ENCODE results near the gene ANKS6. TPM values are rescaled to one million over a fixed set of nuclear protein-coding genes. Genes with fewer than 3 reads are reported as not detected.

ANKS6 gene
- total RNA-seq, 4 donors from 2014 or later: 42.2 to 56.6 (median 49.9) TPM

DNA sequence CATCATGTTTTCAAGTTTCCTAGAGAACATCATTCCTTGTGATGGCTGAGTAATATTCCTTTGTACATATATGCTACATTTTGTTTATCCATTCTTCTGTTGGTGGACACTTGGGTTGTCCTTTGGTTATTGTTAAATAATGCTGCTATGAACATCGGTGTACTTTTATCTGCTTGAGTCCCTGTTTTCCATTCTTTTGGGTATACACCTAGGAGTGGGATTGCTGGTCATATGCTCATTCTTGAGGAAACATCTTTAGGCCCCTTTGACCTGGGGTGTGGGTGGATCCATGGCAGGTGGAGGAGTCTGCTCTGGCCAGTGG, 36.4 kb upstream of the ANKS6 start:
- no peak overlapping the region for H3K27ac ChIP-seq
- 94 to 100% methylated on average over 1 of the region's 1 CpG for WGBS, 2 donors
- no peaks in the 10 kb centered on the region for H3K27me3 ChIP-seq
- H3K36me3 ChIP-seq: peaks cover 0 to 12% of the 10 kb centered on the region in 2 donors
- H3K4me1 ChIP-seq: no peaks in the 10 kb centered on the region
- H3K4me3 ChIP-seq (replicated peaks in 1 of 3): no peak overlapping the region
- H3K9me3 ChIP-seq: no peaks in the 10 kb centered on the region
- intact Hi-C loops (cut with DNase I): no loop called here
- DNase-seq: no peak
- TF ChIP-seq, protein P1, sequence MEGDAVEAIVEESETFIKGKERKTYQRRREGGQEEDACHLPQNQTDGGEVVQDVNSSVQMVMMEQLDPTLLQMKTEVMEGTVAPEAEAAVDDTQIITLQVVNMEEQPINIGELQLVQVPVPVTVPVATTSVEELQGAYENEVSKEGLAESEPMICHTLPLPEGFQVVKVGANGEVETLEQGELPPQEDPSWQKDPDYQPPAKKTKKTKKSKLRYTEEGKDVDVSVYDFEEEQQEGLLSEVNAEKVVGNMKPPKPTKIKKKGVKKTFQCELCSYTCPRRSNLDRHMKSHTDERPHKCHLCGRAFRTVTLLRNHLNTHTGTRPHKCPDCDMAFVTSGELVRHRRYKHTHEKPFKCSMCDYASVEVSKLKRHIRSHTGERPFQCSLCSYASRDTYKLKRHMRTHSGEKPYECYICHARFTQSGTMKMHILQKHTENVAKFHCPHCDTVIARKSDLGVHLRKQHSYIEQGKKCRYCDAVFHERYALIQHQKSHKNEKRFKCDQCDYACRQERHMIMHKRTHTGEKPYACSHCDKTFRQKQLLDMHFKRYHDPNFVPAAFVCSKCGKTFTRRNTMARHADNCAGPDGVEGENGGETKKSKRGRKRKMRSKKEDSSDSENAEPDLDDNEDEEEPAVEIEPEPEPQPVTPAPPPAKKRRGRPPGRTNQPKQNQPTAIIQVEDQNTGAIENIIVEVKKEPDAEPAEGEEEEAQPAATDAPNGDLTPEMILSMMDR (IDR thresholded peaks at IDR 0.05): no peak
- TF ChIP-seq POLR2A (IDR thresholded peaks at IDR 0.05): no peak

DNA sequence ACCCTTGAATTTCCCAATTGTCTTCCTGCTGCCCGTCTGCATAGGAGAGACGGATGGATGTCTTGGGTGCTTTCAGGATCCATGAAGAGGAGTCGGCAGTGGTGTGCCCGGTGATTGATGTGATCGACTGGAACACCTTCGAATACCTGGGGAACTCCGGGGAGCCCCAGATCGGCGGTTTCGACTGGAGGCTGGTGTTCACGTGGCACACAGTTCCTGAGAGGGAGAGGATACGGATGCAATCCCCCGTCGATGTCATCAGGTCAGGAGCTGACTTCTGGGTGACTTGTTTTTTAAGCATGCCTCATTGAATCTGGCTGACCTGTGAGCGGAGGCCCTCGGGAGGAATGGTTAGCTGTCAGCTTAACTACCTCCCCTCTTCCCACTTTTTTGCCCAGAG, 35.3 kb upstream of the ANKS6 start:
- Histone ChIP-seq H3K27me3 (no peaks in the 10 kb centered on the region), H3K4me1 (no peaks in the 10 kb centered on the region), H3K4me3 (replicated peaks in 1 of 3) (no peak overlapping the region), H3K27ac (no peak overlapping the region), H3K36me3 (peaks cover 0 to 10% of the 10 kb centered on the region in 2 donors), H3K9me3 (no peaks in the 10 kb centered on the region)
- intact Hi-C loops (cut with DNase I): no loop called here
- 88 to 92% methylated on average over 16 of the region's 16 CpGs for WGBS, 2 donors
- no peak for TF ChIP-seq POLR2A (IDR thresholded peaks at IDR 0.05)
- TF ChIP-seq, protein P1 (IDR thresholded peaks at IDR 0.05): no peak
- no peak for DNase-seq

DNA sequence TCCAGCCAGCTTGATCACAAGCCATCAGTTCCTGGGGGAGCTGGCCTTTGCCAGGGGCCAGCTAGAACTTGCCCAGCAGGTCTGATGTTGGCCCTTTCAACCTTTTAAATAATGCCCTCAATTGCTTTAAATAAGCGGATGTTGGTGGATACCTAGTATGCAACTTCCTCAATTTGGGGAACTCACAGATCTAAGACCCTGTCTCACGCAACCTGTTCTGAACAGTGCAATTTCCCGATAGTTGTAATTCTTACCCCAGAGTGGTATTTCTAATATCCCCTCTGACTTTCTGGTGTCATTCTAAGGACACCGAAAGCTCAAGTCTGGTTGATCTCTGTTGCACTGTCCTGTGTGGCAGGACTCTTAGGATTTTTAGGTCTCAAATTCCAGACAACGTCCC, 34.2 kb upstream of the ANKS6 start:
- intact Hi-C loops (cut with DNase I): no loop called here
- no peak for TF ChIP-seq POLR2A (IDR thresholded peaks at IDR 0.05)
- TF ChIP-seq, protein P1 (IDR thresholded peaks at IDR 0.05): no peak
- H3K27ac ChIP-seq: no peak overlapping the region

DNA sequence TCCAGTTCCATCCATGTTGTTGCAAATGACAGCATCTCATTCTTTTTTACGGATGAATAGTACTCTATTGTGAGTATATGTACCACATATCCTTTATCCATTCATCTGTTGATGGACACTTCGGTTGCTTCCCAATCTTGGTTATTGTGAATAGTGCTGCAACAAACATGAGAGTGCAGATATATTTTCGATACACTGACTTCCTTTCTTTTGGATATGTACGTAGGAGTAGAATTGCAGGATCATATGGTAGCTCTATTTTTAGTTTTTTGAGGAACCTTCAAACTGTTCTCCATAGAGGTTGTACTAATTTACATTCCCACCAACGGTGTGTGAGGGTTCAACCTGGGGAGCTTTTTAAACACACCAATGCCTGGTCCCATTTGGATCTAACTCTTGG, 33.4 kb upstream of the ANKS6 start:
- intact Hi-C loops (cut with DNase I): no loop called here
- no peak for DNase-seq
- Histone ChIP-seq H3K27me3 (no peaks in the 10 kb centered on the region), H3K9me3 (no peaks in the 10 kb centered on the region), H3K36me3 (peaks cover 0 to 10% of the 10 kb centered on the region in 2 donors), H3K4me3 (replicated peaks in 1 of 3) (no peak overlapping the region), H3K4me1 (no peaks in the 10 kb centered on the region), H3K27ac (no peak overlapping the region)
- TF ChIP-seq POLR2A (IDR thresholded peaks at IDR 0.05): no peak
- TF ChIP-seq, protein P1 (IDR thresholded peaks at IDR 0.05): no peak
- 89 to 90% methylated on average over 5 of the region's 5 CpGs for WGBS, 2 donors

More for the DNA sequence above, 34.2 kb upstream of the ANKS6 start:
- Histone ChIP-seq H3K4me3 (replicated peaks in 1 of 3) (no peak overlapping the region), H3K27me3 (no peaks in the 10 kb centered on the region), H3K9me3 (no peaks in the 10 kb centered on the region), H3K4me1 (no peaks in the 10 kb centered on the region), H3K36me3 (peaks cover 0 to 10% of the 10 kb centered on the region in 2 donors)
- WGBS, 2 donors: 97 to 99% methylated on average over 5 of the region's 5 CpGs
- DNase-seq: no peak

DNA sequence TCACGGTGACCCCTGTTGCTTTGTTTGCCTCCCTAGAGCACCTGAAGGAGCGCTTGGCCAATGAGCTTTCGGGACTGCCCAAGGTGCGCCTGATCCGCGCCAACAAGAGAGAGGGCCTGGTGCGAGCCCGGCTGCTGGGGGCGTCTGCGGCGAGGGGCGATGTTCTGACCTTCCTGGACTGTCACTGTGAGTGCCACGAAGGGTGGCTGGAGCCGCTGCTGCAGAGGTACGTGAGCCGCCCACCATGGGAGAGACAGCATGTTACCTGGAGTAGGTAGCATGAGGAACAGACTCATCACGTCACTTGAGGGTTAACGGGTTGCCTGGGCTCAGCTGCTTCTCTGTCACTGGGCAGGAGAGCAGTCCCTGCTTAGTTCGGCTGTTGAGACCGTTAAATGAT, 30.4 kb upstream of the ANKS6 start:
- Histone ChIP-seq H3K4me1 (no peaks in the 10 kb centered on the region), H3K36me3 (peaks cover 0 to 10% of the 10 kb centered on the region in 2 donors), H3K27me3 (no peaks in the 10 kb centered on the region), H3K9me3 (no peaks in the 10 kb centered on the region), H3K4me3 (replicated peaks in 1 of 3) (no peak overlapping the region), H3K27ac (no peak overlapping the region)
- intact Hi-C loops (cut with DNase I): no loop called here
- DNase-seq: no peak
- WGBS, 2 donors: 98% methylated on average over 12 to 18 of the region's 20 CpGs
- TF ChIP-seq POLR2A (IDR thresholded peaks at IDR 0.05): no peak
- TF ChIP-seq, protein P1 (IDR thresholded peaks at IDR 0.05): no peak
